CD14-positive monocyte (primary cell): ENCODE measurements around the gene FADS2. TPM values are rescaled to one million over a fixed set of nuclear protein-coding genes. Genes with fewer than 3 reads are reported as not detected.

ENCODE experiments used
- DNase-seq, 3 donors: peaks; one replicate each; pipeline ENCODE4 v3.0.0-alpha.2; 2011 to 2022
- H2AFZ ChIP-seq: 2 replicates; pipeline ENCODE4 v1.6.0; 2012; ENCODE audit warnings: mild to moderate bottlenecking, low read depth, low read length, inconsistent platforms; ENCODE audit not compliant: insufficient read depth, poor library complexity, severe bottlenecking
- H3K27ac ChIP-seq, 2 donors: 1 replicate in 1 of 2; 2 replicates in 1 of 2; pipeline ENCODE4 v1.5.1; 2012 to 2013; ENCODE audit warnings: low read length in 2 of 2, control low read depth in 1 of 2, inconsistent platforms in 1 of 2, low read depth in 1 of 2, mild to moderate bottlenecking in 1 of 2
- H3K27me3 ChIP-seq, 2 donors: one replicate each; pipeline versions ENCODE4 v1.6.0 to v1.6.1; 2011 to 2013; ENCODE audit warnings: low read length in 2 of 2; ENCODE audit not compliant: control insufficient read depth in 2 of 2, insufficient read depth in 2 of 2
- H3K36me3 ChIP-seq, 2 donors: replicated peaks in 1 of 2; 1 replicate in 1 of 2; 2 replicates in 1 of 2; pipeline versions ENCODE4 v1.5.1 to v1.6.1; 2012 to 2013; ENCODE audit warnings: low read length in 2 of 2, control low read depth in 1 of 2, inconsistent platforms in 1 of 2, mild to moderate bottlenecking in 1 of 2; ENCODE audit not compliant: insufficient read depth in 2 of 2, control insufficient read depth in 1 of 2
- H3K4me1 ChIP-seq, 2 donors: 1 replicate in 1 of 2; 2 replicates in 1 of 2; pipeline versions ENCODE4 v1.5.1 to v1.6.1; 2012 to 2013; ENCODE audit warnings: low read length in 2 of 2, control low read depth in 1 of 2, inconsistent platforms in 1 of 2, mild to moderate bottlenecking in 1 of 2, moderate library complexity in 1 of 2; ENCODE audit not compliant: insufficient read depth in 2 of 2, control insufficient read depth in 1 of 2
- H3K4me2 ChIP-seq: replicated peaks from 2 replicates; pipeline ENCODE3; 2012; ENCODE audit warnings: low read length, moderate library complexity, mild to moderate bottlenecking; ENCODE audit not compliant: poor library complexity, severe bottlenecking; ENCODE audit errors: extremely low read depth
- H3K4me3 ChIP-seq, 3 experiments: fragments of 200-600 bp in 1 of 3; sonication (generic) in 1 of 3; replicated peaks in 1 of 3; 1 replicate in 2 of 3; 2 replicates in 1 of 3; pipeline ENCODE4 v1.5.1; 2011 to 2013; ENCODE audit warnings: low read length in 3 of 3, mild to moderate bottlenecking in 3 of 3, control low read depth in 2 of 3, low read depth in 2 of 3, inconsistent platforms in 1 of 3, moderate library complexity in 1 of 3
- H3K79me2 ChIP-seq: 2 replicates; pipeline ENCODE4 v1.6.0; 2012; ENCODE audit warnings: mild to moderate bottlenecking, control low read depth, inconsistent platforms, low read length, moderate library complexity; ENCODE audit not compliant: insufficient read depth
- H3K9ac ChIP-seq: 2 replicates; pipeline ENCODE4 v1.6.0; 2017; ENCODE audit warnings: low read length, mild to moderate bottlenecking; ENCODE audit not compliant: insufficient read depth, poor library complexity, severe bottlenecking
- H3K9me3 ChIP-seq, 2 donors: replicated peaks in 1 of 2; 1 replicate in 1 of 2; 2 replicates in 1 of 2; pipeline versions ENCODE4 v1.5.1 to v1.6.1; 2012 to 2013; ENCODE audit warnings: low read length in 2 of 2, control low read depth in 1 of 2; ENCODE audit not compliant: control insufficient read depth in 1 of 2, insufficient read depth in 1 of 2
- H4K20me1 ChIP-seq: 2 replicates; pipeline ENCODE4 v1.6.0; 2012; ENCODE audit warnings: mild to moderate bottlenecking, low read length, control low read depth, moderate library complexity; ENCODE audit not compliant: insufficient read depth
- H3K27ac Mint-ChIP-seq, 7 donors: one replicate each; pipeline ENCODE4 v1.8.0; 2020; ENCODE audit warnings: mild to moderate bottlenecking in 7 of 7, mixed read lengths in 7 of 7, moderate library complexity in 6 of 7, inconsistent platforms in 2 of 7
- H3K27me3 Mint-ChIP-seq, 3 donors: one replicate each; pipeline ENCODE4 v1.8.0; 2021 to 2022; ENCODE audit warnings: low read depth in 3 of 3, mild to moderate bottlenecking in 3 of 3, mixed read lengths in 3 of 3, moderate library complexity in 3 of 3, inconsistent platforms in 1 of 3
- H3K36me3 Mint-ChIP-seq, 2 donors: one replicate each; pipeline ENCODE4 v1.8.0; 2020; ENCODE audit warnings: mixed read lengths in 2 of 2, inconsistent platforms in 1 of 2, mild to moderate bottlenecking in 1 of 2
- H3K4me1 Mint-ChIP-seq: one replicate; pipeline ENCODE4 v1.8.0; 2020; ENCODE audit warnings: mild to moderate bottlenecking, mixed read lengths
- H3K4me3 Mint-ChIP-seq, 2 donors: one replicate each; pipeline ENCODE4 v1.8.0; 2020; ENCODE audit warnings: mild to moderate bottlenecking in 2 of 2, mixed read lengths in 2 of 2, moderate library complexity in 1 of 2
- H3K9me3 Mint-ChIP-seq, 7 donors: one replicate each; pipeline ENCODE4 v1.8.0; 2020 to 2022; ENCODE audit warnings: mixed read lengths in 7 of 7, mild to moderate bottlenecking in 6 of 7, moderate library complexity in 6 of 7, inconsistent platforms in 2 of 7
- CTCF ChIP-seq: fragments of 200-600 bp; IDR thresholded peaks from one replicate; pipeline ENCODE4 v1.8.0; 2022; ENCODE audit warnings: antibody characterized with exemption, mild to moderate bottlenecking
- WGBS: methylation state at CpG from one replicate; pipeline ENCODE4 v1.1.5; 2013; ENCODE audit warnings: missing lambda C conversion rate; ENCODE audit not compliant: insufficient coverage; 5-methylcytosine and 5-hydroxymethylcytosine counted together
- intact Hi-C, 2 donors: fragments of 100-400 bp; cut with micrococcal nuclease; formaldehyde crosslinking; loops; one replicate each; pipeline versions ENCODE4 v1.15.0 to v1.15.1; 2023
- polyA plus RNA-seq, 3 donors: library from polyadenylated mRNA; depleted of rRNA in 1 of 3; unstranded in 2 of 3; stranded (reverse) in 1 of 3; fragments of 300-500 nt in 2 of 3; fragments of >200 nt in 1 of 3; fragmentation: Illumina TruSeq in 2 of 3; gene quantifications; 1 replicate in 2 of 3; 2 replicates in 1 of 3; pipeline ENCODE4 v1.2.3, GENCODE V29; 2012 to 2021

Gene FADS2
- polyA plus RNA-seq, 3 donors = 5.1 to 19.9 (median 6.4) TPM

GRCh38 chr11:61797263-61797944, 30.7 kb upstream of the FADS2 start:
- Histone ChIP-seq H3K9me3 (no peaks in the 10 kb centered on the region), H3K79me2 (peaks cover 70% of the 10 kb centered on the region), H4K20me1 (no peaks in the 10 kb centered on the region), H3K4me2 (no peak overlapping the region), H3K27me3 (no peaks in the 10 kb centered on the region), H3K4me1 (peaks cover 15 to 20% of the 10 kb centered on the region in 2 donors), H3K27ac (peak overlapping the region in 1 of 2 donors; percentile 30), H3K36me3 (peaks cover 13 to 43% of the 10 kb centered on the region in 2 donors), H3K4me3 (no peak overlapping the region), H2AFZ (peak overlapping the region; percentile 38), H3K9ac (no peak overlapping the region)
- H3K27ac Mint-ChIP-seq = peak overlapping the region in 3 of 7 donors; percentile 35 to 81 (median 62)
- peak; percentile 71 to 79 (median 75) for DNase-seq
- TF ChIP-seq CTCF = peak; percentile 79
- intact Hi-C loops = loop anchor here (2.0 to 5.0 kb wide), 5 partner anchors 35 to 310 kb away; partner anchors contain the start of gene FADS3 (in 1 of the 2)
- H3K9me3 Mint-ChIP-seq = peaks cover 0 to 3% (median 0%) of the 10 kb centered on the region in 7 donors
- no peak overlapping the region for H3K4me3 Mint-ChIP-seq
- peaks cover 18 to 35% of the 10 kb centered on the region in 2 donors for H3K36me3 Mint-ChIP-seq
- WGBS = 75% methylated on average over 2 of the region's 3 CpGs
- peaks cover 21% of the 10 kb centered on the region for H3K4me1 Mint-ChIP-seq
- no peaks in the 10 kb centered on the region for H3K27me3 Mint-ChIP-seq

- H3K4me3 ChIP-seq = no peak overlapping the region
- no peak for DNase-seq
- WGBS = 86% methylated on average over 1 of the region's 2 CpGs
- no peak for TF ChIP-seq CTCF
- peaks cover 28 to 66% of the 10 kb centered on the region in 2 donors for H3K36me3 ChIP-seq
- H3K27me3 Mint-ChIP-seq = no peaks in the 10 kb centered on the region
- H3K27ac ChIP-seq = peak overlapping the region in 1 of 2 donors; percentile 55
- intact Hi-C loops = loop anchor here (2.0 to 10.0 kb wide), 6 partner anchors 33 to 309 kb away; partner anchors contain the start of gene FADS3 (in 1 of the 2)
- peaks cover 0 to 3% (median 0%) of the 10 kb centered on the region in 7 donors for H3K9me3 Mint-ChIP-seq
- H3K27ac Mint-ChIP-seq = peak overlapping the region in 6 of 7 donors; percentile 4 to 81 (median 62)
- H2AFZ ChIP-seq = no peak overlapping the region
- no peak overlapping the region for H3K4me2 ChIP-seq
- peaks cover 4 to 7% of the 10 kb centered on the region in 2 donors for H3K4me1 ChIP-seq
- H3K4me1 Mint-ChIP-seq = peaks cover 9% of the 10 kb centered on the region
- H3K9me3 ChIP-seq = no peaks in the 10 kb centered on the region
- H3K36me3 Mint-ChIP-seq = peaks cover 39 to 59% of the 10 kb centered on the region in 2 donors
- H3K27me3 ChIP-seq = no peaks in the 10 kb centered on the region
- H3K79me2 ChIP-seq = peaks cover 47% of the 10 kb centered on the region
- H4K20me1 ChIP-seq = no peaks in the 10 kb centered on the region
- no peak overlapping the region for H3K9ac ChIP-seq
- no peak overlapping the region for H3K4me3 Mint-ChIP-seq
These were observed 28.3 kb upstream of the FADS2 start for GRCh38 chr11:61799665-61800284.
